ENCODE results near the gene COPS8. TPM values are rescaled to one million over a fixed set of nuclear protein-coding genes. Genes with fewer than 3 reads are reported as not detected.

COPS8 gene
- total and polyA plus RNA-seq, 5 donors from 2014 or later: 40.3 to 80.8 (median 61.8) TPM

GRCh38 chr2:237096911-237097310, 11.2 kb downstream of the COPS8 start:
- H3K4me3 ChIP-seq (ENCODE audit: low read depth, low read length): no peak overlapping the region
- ATAC-seq (ENCODE audit: low read depth in 2 of 2) (no peak), DNase-seq (no peak)
- peaks cover 88% of the 10 kb centered on the region for H3K36me3 ChIP-seq (ENCODE audit: control insufficient read depth, insufficient read depth, low read length)
- Mint-ChIP-seq H3K27me3 (no peaks in the 10 kb centered on the region), H3K27ac (no peak overlapping the region), H3K4me3 (no peak overlapping the region), H3K9me3 (no peaks in the 10 kb centered on the region), H3K36me3 (peaks cover 76% of the 10 kb centered on the region), H3K4me1 (peaks cover 0 to 11% (median 7%) of the 10 kb centered on the region in 4 donors)
- H3K27me3 ChIP-seq (ENCODE audit: control insufficient read depth, insufficient read depth, low read length): no peaks in the 10 kb centered on the region
- no peak overlapping the region for H3K27ac ChIP-seq (ENCODE audit: insufficient read depth, low read length, poor library complexity, severe bottlenecking)
- no peaks in the 10 kb centered on the region for H3K9me3 ChIP-seq (ENCODE audit: control insufficient read depth in 2 of 2, low read length in 2 of 2)
- no peaks in the 10 kb centered on the region for H3K4me1 ChIP-seq (ENCODE audit: control insufficient read depth, insufficient read depth, low read length, poor library complexity, severe bottlenecking)

DNA sequence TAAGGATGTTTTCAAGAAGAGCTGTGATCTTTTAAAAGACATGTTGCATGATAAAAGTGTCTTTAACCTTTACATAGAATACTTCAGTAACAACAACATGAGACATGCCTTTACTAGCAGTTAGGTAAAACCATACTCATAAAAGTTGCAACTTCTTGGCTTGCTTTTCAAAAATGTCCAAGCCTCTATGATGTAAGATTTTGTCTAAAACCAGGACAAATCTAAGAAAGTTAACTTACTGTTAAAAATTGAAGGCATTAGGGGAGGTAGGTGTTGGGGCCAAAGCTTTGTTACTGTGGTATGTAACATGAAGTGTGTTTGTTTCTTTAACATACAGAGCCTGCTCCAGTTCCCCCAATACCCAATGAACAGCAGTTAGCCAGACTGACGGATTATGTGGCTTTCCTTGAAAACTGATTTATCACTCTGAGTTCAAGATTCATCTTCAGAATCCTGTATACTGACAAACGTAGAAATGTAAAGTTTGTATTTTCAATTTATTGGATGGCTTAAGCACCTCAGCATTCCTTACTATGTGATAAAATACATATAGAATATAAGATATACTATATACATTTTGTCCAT, 11.7 kb downstream of the COPS8 start:
- Histone ChIP-seq H3K4me1 (ENCODE audit: control insufficient read depth, insufficient read depth, low read length, poor library complexity, severe bottlenecking) (no peaks in the 10 kb centered on the region), H3K27ac (ENCODE audit: insufficient read depth, low read length, poor library complexity, severe bottlenecking) (no peak overlapping the region), H3K36me3 (ENCODE audit: control insufficient read depth, insufficient read depth, low read length) (peaks cover 85% of the 10 kb centered on the region), H3K9me3 (ENCODE audit: control insufficient read depth in 2 of 2, low read length in 2 of 2) (no peaks in the 10 kb centered on the region), H3K27me3 (ENCODE audit: control insufficient read depth, insufficient read depth, low read length) (no peaks in the 10 kb centered on the region), H3K4me3 (ENCODE audit: low read depth, low read length) (no peak overlapping the region)
- Mint-ChIP-seq H3K36me3 (peaks cover 74% of the 10 kb centered on the region), H3K27me3 (no peaks in the 10 kb centered on the region), H3K4me1 (peaks cover 0 to 11% (median 4%) of the 10 kb centered on the region in 4 donors), H3K9me3 (no peaks in the 10 kb centered on the region), H3K27ac (no peak overlapping the region), H3K4me3 (no peak overlapping the region)
- ATAC-seq (ENCODE audit: low read depth in 2 of 2) (no peak), DNase-seq (no peak)

DNA sequence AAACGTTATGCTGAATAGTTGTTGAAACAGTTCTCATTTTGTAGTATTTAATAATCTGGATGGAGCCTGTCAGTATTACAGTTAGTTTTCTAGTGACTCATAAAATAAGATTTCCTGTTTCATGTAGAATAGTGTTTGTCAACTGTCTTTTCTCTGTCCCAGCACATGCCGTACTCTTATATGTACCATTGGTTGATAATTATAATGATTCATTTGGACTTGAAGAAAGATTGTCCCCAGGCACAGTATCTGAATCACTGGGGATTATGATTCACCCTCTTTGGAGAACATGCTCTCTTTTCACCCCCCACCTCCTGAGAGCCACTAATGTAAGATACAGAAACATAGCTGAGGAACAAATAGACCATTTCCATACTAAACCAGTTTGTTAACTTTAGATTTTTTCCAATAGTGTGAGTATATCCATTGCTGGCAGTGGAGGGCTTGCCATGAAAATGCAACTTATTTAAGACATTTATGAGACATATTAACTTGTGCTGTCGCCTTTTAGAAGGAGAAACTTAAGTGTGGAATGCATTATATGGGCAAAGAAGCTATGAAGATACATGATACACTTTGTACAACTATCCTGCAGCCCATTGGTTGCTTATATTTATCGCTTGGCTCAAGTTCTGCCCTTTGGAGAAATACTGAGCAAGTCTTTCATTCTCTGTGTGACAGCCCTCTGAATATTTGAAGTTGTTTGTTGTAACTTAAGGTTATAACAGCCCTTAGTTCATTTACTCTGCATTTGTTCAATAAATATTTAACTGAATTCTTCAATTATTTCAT, 12.4 kb downstream of the COPS8 start:
- Histone ChIP-seq H3K4me1 (ENCODE audit: control insufficient read depth, insufficient read depth, low read length, poor library complexity, severe bottlenecking) (no peaks in the 10 kb centered on the region), H3K27me3 (ENCODE audit: control insufficient read depth, insufficient read depth, low read length) (no peaks in the 10 kb centered on the region), H3K27ac (ENCODE audit: insufficient read depth, low read length, poor library complexity, severe bottlenecking) (no peak overlapping the region), H3K36me3 (ENCODE audit: control insufficient read depth, insufficient read depth, low read length) (peaks cover 83% of the 10 kb centered on the region), H3K9me3 (ENCODE audit: control insufficient read depth in 2 of 2, low read length in 2 of 2) (no peaks in the 10 kb centered on the region), H3K4me3 (ENCODE audit: low read depth, low read length) (no peak overlapping the region)
- no peak overlapping the region for H3K27ac Mint-ChIP-seq
- no peak overlapping the region for H3K4me3 Mint-ChIP-seq
- ATAC-seq (ENCODE audit: low read depth in 2 of 2) (no peak), DNase-seq (no peak)
- H3K27me3 Mint-ChIP-seq: no peaks in the 10 kb centered on the region
- H3K36me3 Mint-ChIP-seq: peaks cover 71% of the 10 kb centered on the region
- H3K9me3 Mint-ChIP-seq: no peaks in the 10 kb centered on the region
- H3K4me1 Mint-ChIP-seq: peaks cover 0 to 6% (median under 1%) of the 10 kb centered on the region in 4 donors

DNA sequence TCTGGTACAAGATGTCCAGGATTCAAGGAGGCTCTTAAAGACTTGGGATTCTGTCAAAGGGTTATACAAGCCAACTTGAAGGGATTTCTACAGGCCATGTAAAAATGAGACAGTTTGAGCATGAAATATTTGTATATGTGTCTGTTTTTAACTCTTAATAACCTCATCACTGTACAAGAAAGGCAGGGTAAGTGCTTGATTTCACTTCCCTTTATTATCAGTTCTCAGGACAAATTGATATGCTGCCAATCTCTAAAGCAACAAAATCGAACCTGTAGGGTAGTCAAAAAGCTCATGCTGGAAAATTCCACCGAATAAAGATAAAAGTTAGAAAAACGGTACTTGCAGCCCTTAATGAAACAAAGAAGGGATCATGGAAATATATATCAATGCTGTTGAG, 14.1 kb downstream of the COPS8 start:
- Mint-ChIP-seq H3K36me3 (peaks cover 72% of the 10 kb centered on the region), H3K4me1 (peaks cover 0 to 6% (median under 1%) of the 10 kb centered on the region in 4 donors)
- peaks cover 73% of the 10 kb centered on the region for H3K36me3 ChIP-seq (ENCODE audit: control insufficient read depth, insufficient read depth, low read length)

GRCh38 chr2:237101118-237101979, 15.7 kb downstream of the COPS8 start:
- no peak for ATAC-seq (ENCODE audit: low read depth in 2 of 2)
- no peaks in the 10 kb centered on the region for H3K4me1 ChIP-seq (ENCODE audit: control insufficient read depth, insufficient read depth, low read length, poor library complexity, severe bottlenecking)
- H3K9me3 ChIP-seq (ENCODE audit: control insufficient read depth in 2 of 2, low read length in 2 of 2): no peaks in the 10 kb centered on the region
- H3K27ac ChIP-seq (ENCODE audit: insufficient read depth, low read length, poor library complexity, severe bottlenecking): no peak overlapping the region
- Mint-ChIP-seq H3K27ac (no peak overlapping the region), H3K27me3 (no peaks in the 10 kb centered on the region), H3K9me3 (no peaks in the 10 kb centered on the region), H3K36me3 (peaks cover 73% of the 10 kb centered on the region), H3K4me3 (no peak overlapping the region), H3K4me1 (peaks cover 0 to 2% (median 0%) of the 10 kb centered on the region in 4 donors)
- no peak for DNase-seq
- H3K4me3 ChIP-seq (ENCODE audit: low read depth, low read length): no peak overlapping the region
- H3K36me3 ChIP-seq (ENCODE audit: control insufficient read depth, insufficient read depth, low read length): peaks cover 63% of the 10 kb centered on the region
- no peaks in the 10 kb centered on the region for H3K27me3 ChIP-seq (ENCODE audit: control insufficient read depth, insufficient read depth, low read length)

More for the DNA sequence above, 14.1 kb downstream of the COPS8 start:
- ATAC-seq (ENCODE audit: low read depth in 2 of 2) (no peak), DNase-seq (no peak)
- Mint-ChIP-seq H3K27me3 (no peaks in the 10 kb centered on the region), H3K9me3 (no peaks in the 10 kb centered on the region), H3K27ac (no peak overlapping the region), H3K4me3 (no peak overlapping the region)
- H3K27me3 ChIP-seq (ENCODE audit: control insufficient read depth, insufficient read depth, low read length): no peaks in the 10 kb centered on the region
- no peaks in the 10 kb centered on the region for H3K9me3 ChIP-seq (ENCODE audit: control insufficient read depth in 2 of 2, low read length in 2 of 2)
- H3K27ac ChIP-seq (ENCODE audit: insufficient read depth, low read length, poor library complexity, severe bottlenecking): no peak overlapping the region
- H3K4me3 ChIP-seq (ENCODE audit: low read depth, low read length): no peak overlapping the region
- no peaks in the 10 kb centered on the region for H3K4me1 ChIP-seq (ENCODE audit: control insufficient read depth, insufficient read depth, low read length, poor library complexity, severe bottlenecking)

GRCh38 chr2:237102428-237102827, 16.7 kb downstream of the COPS8 start:
- Histone ChIP-seq H3K27ac (ENCODE audit: insufficient read depth, low read length, poor library complexity, severe bottlenecking) (no peak overlapping the region), H3K36me3 (ENCODE audit: control insufficient read depth, insufficient read depth, low read length) (peaks cover 52% of the 10 kb centered on the region), H3K27me3 (ENCODE audit: control insufficient read depth, insufficient read depth, low read length) (no peaks in the 10 kb centered on the region), H3K9me3 (ENCODE audit: control insufficient read depth in 2 of 2, low read length in 2 of 2) (no peaks in the 10 kb centered on the region), H3K4me3 (ENCODE audit: low read depth, low read length) (no peak overlapping the region), H3K4me1 (ENCODE audit: control insufficient read depth, insufficient read depth, low read length, poor library complexity, severe bottlenecking) (no peaks in the 10 kb centered on the region)
- ATAC-seq (ENCODE audit: low read depth in 2 of 2): no peak
- Mint-ChIP-seq H3K9me3 (peaks cover 0 to 3% (median 0%) of the 10 kb centered on the region in 7 donors), H3K4me1 (peaks cover 0 to 2% (median 0%) of the 10 kb centered on the region in 4 donors), H3K4me3 (no peak overlapping the region), H3K27ac (no peak overlapping the region), H3K27me3 (no peaks in the 10 kb centered on the region), H3K36me3 (peaks cover 63% of the 10 kb centered on the region)
- DNase-seq: no peak

DNA sequence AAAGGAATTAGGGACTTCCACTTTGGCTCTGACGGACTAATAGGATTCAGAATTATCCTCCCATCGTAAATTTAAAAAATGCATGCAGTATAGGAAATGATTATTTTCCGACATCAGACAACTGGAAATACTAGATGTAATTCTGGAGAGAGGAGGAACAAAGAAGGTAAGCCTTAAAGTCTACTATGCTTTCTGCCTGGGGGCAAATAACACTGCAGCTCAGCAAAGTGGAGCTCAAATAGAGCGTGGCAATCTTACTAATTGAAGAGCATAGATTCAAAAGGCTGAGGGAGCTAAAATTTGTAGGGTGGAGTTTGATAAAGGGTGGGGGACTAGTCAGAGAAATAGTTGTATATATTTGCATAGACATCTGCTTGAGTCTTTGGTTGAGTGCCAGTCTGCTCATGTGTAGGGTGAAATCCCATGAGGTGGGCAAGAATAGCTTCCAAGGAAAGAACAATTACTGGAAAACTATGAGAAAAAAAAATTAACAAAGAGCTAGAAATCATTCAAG, 23.8 kb downstream of the COPS8 start:
- ATAC-seq (ENCODE audit: low read depth in 2 of 2) (no peak), DNase-seq (no peak)
- peaks cover 3 to 29% (median 12%) of the 10 kb centered on the region in 7 donors for H3K9me3 Mint-ChIP-seq
- Histone ChIP-seq H3K9me3 (ENCODE audit: control insufficient read depth in 2 of 2, low read length in 2 of 2) (peaks cover 6 to 16% of the 10 kb centered on the region in 2 experiments), H3K36me3 (ENCODE audit: control insufficient read depth, insufficient read depth, low read length) (peaks cover 8% of the 10 kb centered on the region), H3K27me3 (ENCODE audit: control insufficient read depth, insufficient read depth, low read length) (no peaks in the 10 kb centered on the region), H3K4me1 (ENCODE audit: control insufficient read depth, insufficient read depth, low read length, poor library complexity, severe bottlenecking) (no peaks in the 10 kb centered on the region), H3K4me3 (ENCODE audit: low read depth, low read length) (no peak overlapping the region), H3K27ac (ENCODE audit: insufficient read depth, low read length, poor library complexity, severe bottlenecking) (no peak overlapping the region)
- no peaks in the 10 kb centered on the region for H3K4me1 Mint-ChIP-seq
- no peak overlapping the region for H3K4me3 Mint-ChIP-seq
- peaks cover 5% of the 10 kb centered on the region for H3K27me3 Mint-ChIP-seq
- H3K27ac Mint-ChIP-seq: no peak overlapping the region
- peaks cover 22% of the 10 kb centered on the region for H3K36me3 Mint-ChIP-seq
